GM21381 (cell line): ENCODE measurements around the gene BCL2L13.

Experiments
- ATAC-seq: cut with Tn5 transposase; IDR thresholded peaks from one replicate; pipeline ENCODE4 v1.9.1; 2021; ENCODE audit warnings: mild to moderate bottlenecking, moderate library complexity; ENCODE audit not compliant: unreplicated experiment

Gene BCL2L13

GRCh38 chr22:17638432-17639246 is at the start of gene BCL2L13:
TSS of gene BCL2L13 (plus strand) at chr22:17638757. CDS start at chr22:17655712, 16,955 bp downstream.
- ATAC-seq: peak; percentile 92

- ATAC-seq: no peak
Measured at GRCh38 chr22:17589810-17590375, 48.7 kb upstream of the BCL2L13 start.

- no peak for ATAC-seq
Measured at GRCh38 chr22:17590586-17590985, 48.0 kb upstream of the BCL2L13 start.

- ATAC-seq: no peak
Measured at GRCh38 chr22:17592201-17592600, 46.4 kb upstream of the BCL2L13 start.

- no peak for ATAC-seq
Measured at GRCh38 chr22:17596226-17596625, 42.3 kb upstream of the BCL2L13 start.

- no peak for ATAC-seq
Measured at GRCh38 chr22:17597217-17597616, 41.3 kb upstream of the BCL2L13 start.

- ATAC-seq: no peak
Measured at GRCh38 chr22:17598318-17598717, 40.2 kb upstream of the BCL2L13 start.

GRCh38 chr22:17601031-17601430 is 37.5 kb upstream of the BCL2L13 start:
- no peak for ATAC-seq

- ATAC-seq: no peak
Measured at GRCh38 chr22:17603668-17604067, 34.9 kb upstream of the BCL2L13 start.

GRCh38 chr22:17606496-17606895 is 32.1 kb upstream of the BCL2L13 start:
- ATAC-seq: no peak

- no peak for ATAC-seq
Measured at GRCh38 chr22:17607891-17608521, 30.6 kb upstream of the BCL2L13 start.

- no peak for ATAC-seq
Measured at GRCh38 chr22:17612057-17612456, 26.5 kb upstream of the BCL2L13 start.

- ATAC-seq: no peak
Measured at GRCh38 chr22:17613280-17613679, 25.3 kb upstream of the BCL2L13 start.

GRCh38 chr22:17627961-17628405 is 10.6 kb upstream of the BCL2L13 start:
- ATAC-seq: no peak

GRCh38 chr22:17628406-17629172 is 10.0 kb upstream of the BCL2L13 start, which contains the start of gene ATP6V1E1:
TSS of gene ATP6V1E1 (minus strand) at chr22:17628749. CDS start at chr22:17628635, 114 bp downstream.
- ATAC-seq: peak; percentile 98

GRCh38 chr22:17629173-17629489 is 9.4 kb upstream of the BCL2L13 start:
- peak; percentile 1 for ATAC-seq

GRCh38 chr22:17629641-17630040 is 8.9 kb upstream of the BCL2L13 start:
- no peak for ATAC-seq

- ATAC-seq: no peak
Measured at GRCh38 chr22:17631076-17631565, 7.4 kb upstream of the BCL2L13 start.

GRCh38 chr22:17633217-17633997 is 5.2 kb upstream of the BCL2L13 start:
- no peak for ATAC-seq

- ATAC-seq: no peak
Measured at GRCh38 chr22:17633998-17634323, 4.6 kb upstream of the BCL2L13 start.
